Fibroblast of skin of right quadriceps (primary cell): ENCODE results near the gene POLE.

ENCODE experiments used
- DNase-seq: peaks from one replicate; pipeline ENCODE4 v3.0.0-alpha.2; 2013

Gene POLE

DNA sequence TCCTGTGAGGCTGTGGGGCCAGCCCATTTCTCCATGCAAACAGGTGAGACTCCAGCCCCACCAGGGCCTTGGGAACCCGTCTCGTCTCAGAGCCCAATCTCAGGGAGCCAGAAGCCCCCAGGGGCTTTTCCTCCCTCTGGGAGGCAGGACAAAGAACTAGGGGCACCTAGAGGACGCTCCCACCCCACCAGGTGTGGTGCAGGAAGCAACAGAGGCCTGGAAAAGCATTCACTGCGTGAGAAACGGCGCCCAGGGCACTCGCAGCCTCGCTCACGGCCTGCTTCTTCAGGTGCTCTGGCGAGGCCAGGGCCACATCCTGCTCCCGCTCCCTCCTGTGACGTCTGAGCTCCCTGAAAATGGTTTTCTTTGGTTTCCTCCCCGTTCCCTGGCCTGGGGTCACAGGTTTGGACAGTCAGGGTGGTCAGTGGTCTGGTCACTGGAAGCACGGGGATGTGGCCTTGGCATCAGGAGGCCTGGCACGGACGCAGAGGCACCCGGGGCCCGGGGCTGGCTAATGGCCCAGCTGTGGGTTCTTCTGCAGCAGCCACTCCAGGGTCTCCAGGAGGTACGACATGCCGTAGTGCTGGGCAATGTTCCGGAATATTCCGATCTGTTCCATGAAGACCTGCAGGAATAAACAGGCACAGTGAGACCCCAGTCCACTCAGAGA is 62.8 kb downstream of the POLE start:
- no peak for DNase-seq

- DNase-seq, result no peak
These were observed 63.9 kb downstream of the POLE start for GRCh38 chr12:132623072-132623869.

- peak; percentile 65 for DNase-seq
These were observed 64.6 kb downstream of the POLE start for GRCh38 chr12:132622437-132623071.

DNA sequence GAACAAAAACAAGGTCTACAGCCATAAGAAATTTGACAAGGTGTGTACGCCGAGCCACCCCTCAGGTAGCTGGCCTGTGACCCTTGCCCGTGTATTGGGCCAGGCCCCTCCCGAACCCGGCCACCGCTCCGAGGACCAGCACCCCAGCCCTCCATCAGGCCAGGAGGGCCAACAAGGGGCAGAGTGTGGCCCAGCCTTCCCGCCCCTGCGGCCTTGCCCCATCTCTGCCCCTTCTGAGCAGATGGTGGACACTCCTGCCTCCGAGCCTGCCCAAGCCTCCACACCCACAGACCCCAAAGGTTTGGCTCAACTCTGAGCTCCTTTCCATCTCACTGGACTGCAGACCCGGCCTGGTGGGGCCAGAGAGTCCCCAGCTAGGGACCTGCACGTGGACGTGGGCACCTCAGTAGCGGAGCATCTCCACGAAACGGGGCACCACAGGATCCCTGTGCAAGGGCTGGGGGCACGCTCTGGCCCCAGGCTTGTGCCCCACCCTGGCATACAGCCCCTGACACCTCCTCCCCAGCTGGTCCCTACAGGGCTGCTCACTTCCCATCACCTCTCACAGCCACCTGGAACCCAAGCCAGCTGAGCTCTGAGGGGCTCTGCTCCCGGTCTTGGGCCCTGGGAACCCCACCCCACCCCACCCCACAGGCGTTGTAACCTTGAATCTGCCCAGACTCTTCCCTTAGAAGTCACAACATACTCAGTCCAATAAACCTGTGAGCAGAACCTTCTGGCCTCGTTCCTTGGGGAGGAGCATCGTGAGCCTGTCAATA is 65.3 kb downstream of the POLE start:
- no peak for DNase-seq

- DNase-seq, result no peak
These were observed 66.1 kb downstream of the POLE start for GRCh38 chr12:132620899-132621656.

DNA sequence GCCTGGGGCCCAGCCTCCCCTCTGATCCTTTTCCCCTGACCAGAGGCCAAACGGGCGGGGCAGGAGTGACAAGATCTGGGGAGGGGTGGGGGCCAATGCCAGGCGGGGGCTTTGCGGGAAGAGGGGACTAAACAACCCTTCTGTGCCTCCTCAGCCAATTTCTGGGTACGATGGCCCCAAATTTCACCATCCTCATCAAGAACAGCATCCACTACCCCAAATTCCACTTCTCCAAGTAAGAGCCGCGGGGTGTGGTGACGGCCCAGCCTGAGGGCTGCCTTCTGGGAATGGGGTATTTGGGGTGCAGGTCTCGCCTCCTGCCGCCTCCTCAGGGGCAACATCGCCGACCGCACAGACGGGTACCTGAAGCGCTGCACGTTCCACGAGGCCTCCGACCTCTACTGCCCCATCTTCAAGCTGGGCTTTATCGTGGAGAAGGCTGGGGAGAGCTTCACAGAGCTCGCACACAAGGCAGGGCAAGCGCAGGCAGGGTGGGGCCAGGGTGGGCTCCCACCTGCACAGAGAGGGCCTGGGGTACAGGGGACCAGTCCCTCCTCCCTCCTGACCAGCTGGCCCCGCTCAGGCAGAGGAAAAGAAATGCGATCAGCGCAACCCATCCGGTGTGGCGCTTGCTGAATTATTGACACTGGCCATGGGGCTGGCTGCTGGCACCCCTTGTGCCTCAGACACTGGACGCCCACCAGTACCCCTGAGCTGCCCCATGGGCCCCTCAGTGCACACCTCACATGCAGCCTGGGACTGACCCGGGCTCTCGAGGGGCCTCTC is 66.8 kb downstream of the POLE start:
- DNase-seq, result no peak

DNA sequence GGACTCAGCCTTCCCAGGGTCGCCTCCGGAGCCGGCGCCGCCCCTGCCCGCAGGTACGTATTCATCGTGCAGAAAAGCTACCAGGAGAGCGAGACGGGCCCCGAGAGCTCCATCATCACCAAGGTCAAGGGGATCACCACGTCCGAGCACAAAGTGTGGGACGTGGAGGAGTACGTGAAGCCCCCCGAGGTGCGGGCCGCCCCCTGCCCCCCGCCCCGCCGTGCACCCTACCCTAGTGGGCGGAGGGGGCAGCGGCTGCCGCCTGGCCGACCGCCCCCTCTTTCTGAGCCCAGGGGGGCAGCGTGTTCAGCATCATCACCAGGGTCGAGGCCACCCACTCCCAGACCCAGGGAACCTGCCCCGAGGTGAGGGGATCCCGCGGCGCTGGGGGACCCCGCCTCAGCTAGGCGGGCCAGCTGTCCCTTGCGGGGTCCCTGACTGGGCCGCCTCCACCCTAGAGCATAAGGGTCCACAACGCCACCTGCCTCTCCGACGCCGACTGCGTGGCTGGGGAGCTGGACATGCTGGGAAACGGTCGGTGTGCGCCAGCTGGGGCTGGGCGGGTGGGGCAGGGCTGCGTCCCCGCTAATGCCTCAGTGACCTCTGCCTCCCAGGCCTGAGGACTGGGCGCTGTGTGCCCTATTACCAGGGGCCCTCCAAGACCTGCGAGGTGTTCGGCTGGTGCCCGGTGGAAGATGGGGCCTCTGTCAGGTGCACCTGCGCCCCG is 67.6 kb downstream of the POLE start:
- DNase-seq, result no peak

DNA sequence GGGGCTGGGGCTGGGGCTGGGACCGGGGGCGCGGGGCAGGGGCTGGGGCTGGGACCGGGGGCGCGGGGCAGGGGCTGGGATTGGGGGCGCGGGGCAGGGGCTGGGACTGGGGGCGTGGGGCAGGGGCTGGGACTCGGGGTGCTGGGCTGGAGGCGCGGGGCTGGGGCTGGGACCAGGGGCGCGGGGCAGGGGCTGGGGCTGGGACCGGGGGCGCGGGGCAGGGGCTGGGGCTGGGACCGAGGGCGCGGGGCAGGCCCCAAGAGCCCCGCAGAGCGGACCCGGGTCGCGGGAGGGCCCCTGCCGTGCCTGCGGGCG is 68.1 kb downstream of the POLE start:
- no peak for DNase-seq

GRCh38 chr12:132618683-132619043 is 68.5 kb downstream of the POLE start, which contains the start of gene P2RX2:
TSS of gene P2RX2 (plus strand) at chr12:132618776. CDS start at chr12:132618817, 41 bp downstream.
- no peak for DNase-seq

GRCh38 chr12:132617822-132618682 is 69.1 kb downstream of the POLE start:
- DNase-seq, result no peak

DNA sequence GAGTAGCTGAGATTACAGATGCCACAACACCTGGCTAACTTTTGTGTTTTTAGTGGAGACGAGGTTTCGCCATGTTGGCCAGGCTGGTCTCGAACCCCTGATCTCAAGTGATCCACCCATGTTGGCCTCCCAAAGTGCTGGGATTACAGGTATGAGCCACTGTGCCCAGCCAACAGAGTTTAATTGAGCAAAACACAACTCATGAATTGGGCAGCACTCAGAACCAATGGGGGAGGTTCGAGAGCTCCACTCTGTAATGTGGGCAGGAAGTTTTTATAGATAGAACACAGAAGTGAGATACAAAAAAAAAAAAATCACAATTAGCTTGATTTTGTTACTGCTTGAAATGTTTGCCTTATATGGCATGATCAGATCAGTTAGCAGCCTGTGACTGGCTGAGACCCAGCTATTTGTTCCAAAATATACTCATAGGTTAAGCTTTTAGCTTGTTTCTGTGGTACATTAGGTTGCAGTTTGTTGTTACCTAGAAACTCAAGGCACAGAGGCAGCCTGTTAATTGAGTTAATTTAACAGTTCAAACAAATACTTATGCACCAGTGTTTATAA is 69.9 kb downstream of the POLE start:
- no peak for DNase-seq

DNA sequence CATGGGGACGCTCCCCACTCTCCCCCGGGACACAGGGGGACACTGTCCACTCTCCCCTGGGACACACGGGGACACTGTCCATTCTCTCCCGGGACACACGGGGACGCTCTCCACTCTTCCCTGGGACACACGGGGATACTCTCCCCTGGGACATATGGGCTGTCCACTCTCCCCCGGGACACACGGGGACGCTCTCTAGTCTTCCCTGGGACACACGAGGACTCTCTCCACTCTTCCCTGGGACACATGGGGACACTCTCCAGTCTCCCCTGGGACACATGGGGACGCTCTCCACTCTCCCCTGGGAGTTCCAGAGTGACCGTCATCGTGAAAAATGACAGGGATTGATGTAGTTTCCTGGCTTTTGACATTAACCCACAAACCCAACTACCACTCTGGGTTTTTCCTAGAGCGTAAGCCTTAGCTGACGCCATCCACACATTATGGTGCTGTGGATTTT is 71.5 kb downstream of the POLE start:
- DNase-seq, result no peak

DNA sequence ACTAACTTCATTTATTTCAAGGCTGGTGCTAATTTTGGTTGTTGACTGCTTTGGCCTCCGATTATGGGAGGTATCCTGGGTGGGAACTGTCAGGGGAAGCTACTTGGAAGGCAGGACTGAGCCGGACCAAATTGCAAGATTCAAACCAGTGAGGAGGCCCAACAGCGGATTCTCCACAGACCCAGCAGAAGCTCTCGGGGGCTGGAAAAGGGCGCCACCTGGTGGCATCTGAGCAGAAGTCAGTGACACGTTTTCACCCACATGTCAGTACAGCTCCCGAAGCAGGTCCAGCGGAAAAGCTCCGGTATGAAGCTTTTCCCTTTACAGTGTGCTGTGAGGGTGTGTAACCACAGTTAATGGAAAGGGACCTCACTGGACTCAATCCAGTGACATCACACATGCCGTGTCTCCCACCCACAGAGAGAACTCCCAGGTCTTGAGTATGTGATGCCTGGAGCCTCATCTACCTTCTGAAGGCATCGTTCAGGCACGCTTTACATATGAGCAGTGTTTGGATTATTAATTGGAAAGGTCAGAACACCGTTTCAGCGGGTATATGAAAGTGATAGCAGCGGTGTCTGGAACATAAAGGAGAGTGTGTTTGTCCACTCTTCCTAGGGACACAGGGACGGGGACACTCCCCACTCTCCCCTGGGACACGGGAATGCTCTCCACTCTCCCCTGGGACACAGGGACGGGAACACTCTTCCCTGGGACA is 72.1 kb downstream of the POLE start:
- peak; percentile 74 for DNase-seq

DNA sequence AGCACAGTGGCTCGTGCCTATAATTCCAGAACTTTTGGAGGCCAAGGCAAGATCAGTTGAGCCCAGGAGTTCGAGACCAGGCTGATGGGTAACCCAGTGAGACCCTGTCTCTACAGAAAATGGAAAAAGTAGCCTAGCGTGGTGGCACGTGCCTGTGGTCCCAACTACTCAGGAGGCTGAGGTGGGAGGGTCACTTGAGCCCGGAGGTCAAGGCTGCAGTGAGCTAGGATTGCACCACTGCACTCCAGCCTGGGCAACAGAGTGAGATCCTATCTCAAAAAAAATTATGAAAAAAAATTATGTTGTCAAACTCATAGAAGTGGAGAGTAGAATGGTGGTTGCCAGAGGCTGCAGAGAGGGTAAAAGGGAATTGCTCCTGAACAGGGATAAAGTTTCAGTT is 73.1 kb downstream of the POLE start:
- no peak for DNase-seq

GRCh38 chr12:132611620-132612019 is 75.5 kb downstream of the POLE start:
- DNase-seq, result no peak

GRCh38 chr12:132610866-132611602 is 76.1 kb downstream of the POLE start:
- DNase-seq, result no peak

DNA sequence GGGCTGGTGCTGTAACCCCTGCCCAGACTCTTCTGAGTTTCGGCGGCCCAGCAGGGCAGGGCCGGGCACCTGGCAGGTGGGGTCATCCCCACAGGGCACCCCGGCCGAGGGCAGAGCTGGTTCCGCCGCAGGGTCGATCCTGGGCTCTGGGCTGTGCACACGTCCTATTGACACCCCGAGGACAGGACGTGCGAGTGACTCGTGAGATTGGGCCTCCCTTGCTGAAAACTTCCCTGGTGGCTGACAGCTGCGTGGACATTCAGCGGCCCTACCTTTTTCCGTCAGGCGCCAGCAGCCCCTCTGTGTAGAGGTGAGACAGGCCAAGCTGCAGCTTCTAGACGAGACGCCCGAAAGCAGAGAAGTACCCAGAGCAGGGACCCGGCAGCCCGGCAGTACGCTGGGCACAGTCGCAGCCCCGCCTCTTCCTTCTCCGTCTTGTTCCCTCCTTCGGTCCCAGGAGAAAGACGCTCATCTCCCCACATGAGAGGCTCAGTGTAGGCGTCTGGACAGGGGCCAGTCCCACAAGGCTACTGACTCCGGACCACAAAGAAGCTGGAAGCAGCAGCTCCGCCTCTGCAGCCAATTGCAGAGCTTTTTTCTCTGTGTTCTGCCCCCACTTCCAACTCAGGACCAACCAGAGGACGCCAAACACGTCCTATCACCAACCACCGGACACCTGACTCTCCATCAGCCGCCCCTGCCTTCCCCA is 76.9 kb downstream of the POLE start, which contains the start of gene LRCOL1:
Gene LRCOL1 (minus strand): TSS at position 532 of the 709 bp plus-strand sequence. CDS start 4,331 bp downstream, outside the sequence.
- peak; percentile 78 for DNase-seq
